Measurements from ENCODE around the gene CEP164.
"Not testable (repeated sequence)": the region's sequence is repeated elsewhere in the genome, so short reads cannot be mapped to it uniquely, and the experiment has no call there.

DNA sequence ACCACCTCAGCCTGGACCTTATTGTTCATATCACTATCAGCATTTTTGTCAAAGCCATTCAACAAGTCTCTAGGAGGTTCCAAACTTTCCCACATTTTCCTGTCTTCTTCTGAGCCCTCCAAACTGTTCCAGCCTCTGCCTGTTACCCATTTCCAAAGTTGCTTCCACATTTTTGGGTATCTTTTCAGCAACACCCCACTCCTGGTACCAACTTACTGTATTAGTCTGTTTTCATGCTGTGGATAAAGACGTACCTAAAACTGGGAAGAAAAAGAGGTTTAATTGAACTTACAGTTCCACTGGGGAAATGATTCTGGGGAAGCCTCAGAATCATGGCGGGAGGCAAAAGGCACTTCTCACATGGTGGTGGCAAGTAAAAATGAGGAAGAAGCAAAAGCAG, 78.2 kb downstream of the CEP164 start:
- TF ChIP-seq, protein P1, sequence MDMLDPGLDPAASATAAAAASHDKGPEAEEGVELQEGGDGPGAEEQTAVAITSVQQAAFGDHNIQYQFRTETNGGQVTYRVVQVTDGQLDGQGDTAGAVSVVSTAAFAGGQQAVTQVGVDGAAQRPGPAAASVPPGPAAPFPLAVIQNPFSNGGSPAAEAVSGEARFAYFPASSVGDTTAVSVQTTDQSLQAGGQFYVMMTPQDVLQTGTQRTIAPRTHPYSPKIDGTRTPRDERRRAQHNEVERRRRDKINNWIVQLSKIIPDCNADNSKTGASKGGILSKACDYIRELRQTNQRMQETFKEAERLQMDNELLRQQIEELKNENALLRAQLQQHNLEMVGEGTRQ (IDR thresholded peaks at IDR 0.05; ENCODE audit: low read depth, low read length): not testable (repeated sequence)
- TF ChIP-seq, protein P2, sequence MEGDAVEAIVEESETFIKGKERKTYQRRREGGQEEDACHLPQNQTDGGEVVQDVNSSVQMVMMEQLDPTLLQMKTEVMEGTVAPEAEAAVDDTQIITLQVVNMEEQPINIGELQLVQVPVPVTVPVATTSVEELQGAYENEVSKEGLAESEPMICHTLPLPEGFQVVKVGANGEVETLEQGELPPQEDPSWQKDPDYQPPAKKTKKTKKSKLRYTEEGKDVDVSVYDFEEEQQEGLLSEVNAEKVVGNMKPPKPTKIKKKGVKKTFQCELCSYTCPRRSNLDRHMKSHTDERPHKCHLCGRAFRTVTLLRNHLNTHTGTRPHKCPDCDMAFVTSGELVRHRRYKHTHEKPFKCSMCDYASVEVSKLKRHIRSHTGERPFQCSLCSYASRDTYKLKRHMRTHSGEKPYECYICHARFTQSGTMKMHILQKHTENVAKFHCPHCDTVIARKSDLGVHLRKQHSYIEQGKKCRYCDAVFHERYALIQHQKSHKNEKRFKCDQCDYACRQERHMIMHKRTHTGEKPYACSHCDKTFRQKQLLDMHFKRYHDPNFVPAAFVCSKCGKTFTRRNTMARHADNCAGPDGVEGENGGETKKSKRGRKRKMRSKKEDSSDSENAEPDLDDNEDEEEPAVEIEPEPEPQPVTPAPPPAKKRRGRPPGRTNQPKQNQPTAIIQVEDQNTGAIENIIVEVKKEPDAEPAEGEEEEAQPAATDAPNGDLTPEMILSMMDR (conservative IDR thresholded peaks at IDR 0.05; ENCODE audit: low read depth, low read length): not testable (repeated sequence)
- not testable (repeated sequence) for TF ChIP-seq FOS (IDR thresholded peaks at IDR 0.05; ENCODE audit: low read depth, low read length); RAD21 (IDR thresholded peaks at IDR 0.05; ENCODE audit: low read length); RFX5 (IDR thresholded peaks at IDR 0.05; ENCODE audit: low read depth, low read length); BHLHE40 (IDR thresholded peaks at IDR 0.05; ENCODE audit: low read depth, low read length); POLR2A (IDR thresholded peaks at IDR 0.05; ENCODE audit: low read depth, low read length); RCOR1 (IDR thresholded peaks at IDR 0.05; ENCODE audit: insufficient replicate concordance, low read length); SMC3 (IDR thresholded peaks at IDR 0.05; ENCODE audit: low read depth, low read length); CEBPB (IDR thresholded peaks at IDR 0.05; ENCODE audit: low read depth, low read length); NFE2L2 (IDR thresholded peaks at IDR 0.05; ENCODE audit: low read depth, low read length); MAFK (IDR thresholded peaks at IDR 0.05; ENCODE audit: low read depth, low read length)

Measured in IMR-90 (cell line).